ENCODE results near the gene F2RL1. TPM values are rescaled to one million over a fixed set of nuclear protein-coding genes. Genes with fewer than 3 reads are reported as not detected.
"Not testable (repeated sequence)": the region's sequence is repeated elsewhere in the genome, so short reads cannot be mapped to it uniquely, and the experiment has no call there.

The F2RL1 gene, protein sequence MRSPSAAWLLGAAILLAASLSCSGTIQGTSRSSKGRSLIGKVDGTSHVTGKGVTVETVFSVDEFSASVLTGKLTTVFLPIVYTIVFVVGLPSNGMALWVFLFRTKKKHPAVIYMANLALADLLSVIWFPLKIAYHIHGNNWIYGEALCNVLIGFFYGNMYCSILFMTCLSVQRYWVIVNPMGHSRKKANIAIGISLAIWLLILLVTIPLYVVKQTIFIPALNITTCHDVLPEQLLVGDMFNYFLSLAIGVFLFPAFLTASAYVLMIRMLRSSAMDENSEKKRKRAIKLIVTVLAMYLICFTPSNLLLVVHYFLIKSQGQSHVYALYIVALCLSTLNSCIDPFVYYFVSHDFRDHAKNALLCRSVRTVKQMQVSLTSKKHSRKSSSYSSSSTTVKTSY
- total RNA-seq = 10 to 100 TPM; 10.2 to 14.9 (median 13.6) TPM

DNA sequence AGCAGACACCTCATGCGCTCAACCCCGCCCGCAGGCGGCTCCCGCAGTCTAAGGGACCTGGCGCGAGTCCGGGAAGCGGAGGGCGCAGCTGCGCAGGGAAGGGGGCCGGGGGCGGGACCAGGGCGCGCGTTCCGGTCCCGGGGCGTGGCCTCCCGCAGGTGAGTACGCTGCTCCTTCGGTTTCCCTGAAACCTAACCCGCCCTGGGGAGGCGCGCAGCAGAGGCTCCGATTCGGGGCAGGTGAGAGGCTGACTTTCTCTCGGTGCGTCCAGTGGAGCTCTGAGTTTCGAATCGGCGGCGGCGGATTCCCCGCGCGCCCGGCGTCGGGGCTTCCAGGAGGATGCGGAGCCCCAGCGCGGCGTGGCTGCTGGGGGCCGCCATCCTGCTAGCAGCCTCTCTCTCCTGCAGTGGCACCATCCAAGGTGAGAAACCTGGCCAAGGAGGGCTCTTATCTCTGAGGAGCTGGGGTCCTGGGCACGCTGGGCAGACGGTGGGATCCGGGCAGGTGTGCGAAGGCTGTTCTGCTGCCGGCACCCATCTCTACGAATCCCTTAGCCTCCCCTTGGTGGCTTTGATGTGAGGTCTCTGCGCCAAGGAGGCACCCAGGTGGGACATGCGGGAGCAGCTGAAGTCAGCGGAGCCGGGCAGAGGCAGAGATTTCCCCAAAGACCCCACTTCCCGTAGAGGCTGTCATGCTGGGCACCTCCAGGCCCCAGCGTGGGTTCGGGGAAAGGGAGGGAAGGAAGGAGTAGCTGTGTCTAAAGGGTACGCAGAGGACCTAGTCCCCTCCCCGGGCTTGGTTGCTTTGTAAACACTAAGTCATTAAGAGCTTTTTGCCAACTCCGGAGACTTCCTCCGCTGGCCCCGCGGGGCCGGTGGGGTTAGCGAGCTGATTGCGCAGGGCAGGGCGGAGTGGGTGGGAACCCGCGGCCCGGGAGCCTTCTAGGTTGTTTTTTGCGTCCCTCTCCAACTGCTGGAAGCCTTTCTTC, at the start of gene F2RL1:
F2RL1 (plus strand) TSS at position 187 of the 988 bp plus-strand sequence; CDS start at position 340, 153 bp downstream.
- TF ChIP-seq, protein P1, sequence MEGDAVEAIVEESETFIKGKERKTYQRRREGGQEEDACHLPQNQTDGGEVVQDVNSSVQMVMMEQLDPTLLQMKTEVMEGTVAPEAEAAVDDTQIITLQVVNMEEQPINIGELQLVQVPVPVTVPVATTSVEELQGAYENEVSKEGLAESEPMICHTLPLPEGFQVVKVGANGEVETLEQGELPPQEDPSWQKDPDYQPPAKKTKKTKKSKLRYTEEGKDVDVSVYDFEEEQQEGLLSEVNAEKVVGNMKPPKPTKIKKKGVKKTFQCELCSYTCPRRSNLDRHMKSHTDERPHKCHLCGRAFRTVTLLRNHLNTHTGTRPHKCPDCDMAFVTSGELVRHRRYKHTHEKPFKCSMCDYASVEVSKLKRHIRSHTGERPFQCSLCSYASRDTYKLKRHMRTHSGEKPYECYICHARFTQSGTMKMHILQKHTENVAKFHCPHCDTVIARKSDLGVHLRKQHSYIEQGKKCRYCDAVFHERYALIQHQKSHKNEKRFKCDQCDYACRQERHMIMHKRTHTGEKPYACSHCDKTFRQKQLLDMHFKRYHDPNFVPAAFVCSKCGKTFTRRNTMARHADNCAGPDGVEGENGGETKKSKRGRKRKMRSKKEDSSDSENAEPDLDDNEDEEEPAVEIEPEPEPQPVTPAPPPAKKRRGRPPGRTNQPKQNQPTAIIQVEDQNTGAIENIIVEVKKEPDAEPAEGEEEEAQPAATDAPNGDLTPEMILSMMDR (IDR thresholded peaks at IDR 0.05) = peak in 1 of 6 experiments; percentile 1
- peak in 1 of 2 donors; percentile 85 for TF ChIP-seq POLR2A (IDR thresholded peaks at IDR 0.05)
- peak within 1 kb of the TSS; percentile 58 to 84 (median 81) for H3K4me3 ChIP-seq (replicated peaks in 1 of 3)
- 2 to 3% methylated on average over 11 to 28 of the region's 72 CpGs for WGBS, 2 donors
- intact Hi-C loops (cut with DNase I) = no loop called here
- no peaks in the 10 kb centered on the region for H3K27me3 ChIP-seq
- H3K27ac ChIP-seq = peak within 1 kb of the TSS in 2 of 3 donors; percentile 54
- peak; percentile 92 to 93 for DNase-seq
- H3K9me3 ChIP-seq = no peaks in the 10 kb centered on the region
- H3K4me1 ChIP-seq = peaks cover 6 to 13% of the 10 kb centered on the region in 2 donors
- no peaks in the 10 kb centered on the region for H3K36me3 ChIP-seq

DNA sequence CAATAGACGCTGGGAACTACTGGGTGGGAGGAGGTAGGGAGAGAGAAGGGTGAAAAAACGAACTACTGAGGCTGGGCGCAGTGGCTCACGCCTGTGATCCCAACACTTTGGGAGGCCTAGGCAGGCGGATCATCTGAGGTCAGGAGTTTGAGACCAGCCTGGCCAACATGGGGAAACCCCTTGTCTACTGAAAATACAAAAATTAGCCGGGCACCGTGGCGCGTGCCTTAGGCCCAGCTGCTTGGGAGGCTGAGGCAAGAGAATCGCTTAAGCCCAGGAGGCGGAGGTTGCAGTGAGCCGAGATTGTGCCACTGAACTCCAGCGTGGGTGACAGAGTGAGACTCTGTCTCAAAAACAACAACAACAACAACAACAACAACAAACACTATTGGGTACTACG, 47.8 kb upstream of the F2RL1 start:
- H3K27me3 ChIP-seq; H3K27ac ChIP-seq; H3K4me3 ChIP-seq (replicated peaks in 1 of 3); DNase-seq; H3K36me3 ChIP-seq; H3K4me1 ChIP-seq; H3K9me3 ChIP-seq: not testable (repeated sequence)
- intact Hi-C loops (cut with DNase I) = loop anchor here (5.0 to 10.0 kb wide), 2 partner anchors 56 to 169 kb away; partner anchors contain the start of gene F2R
- 96 to 98% methylated on average over 14 of the region's 14 CpGs for WGBS, 2 donors

DNA sequence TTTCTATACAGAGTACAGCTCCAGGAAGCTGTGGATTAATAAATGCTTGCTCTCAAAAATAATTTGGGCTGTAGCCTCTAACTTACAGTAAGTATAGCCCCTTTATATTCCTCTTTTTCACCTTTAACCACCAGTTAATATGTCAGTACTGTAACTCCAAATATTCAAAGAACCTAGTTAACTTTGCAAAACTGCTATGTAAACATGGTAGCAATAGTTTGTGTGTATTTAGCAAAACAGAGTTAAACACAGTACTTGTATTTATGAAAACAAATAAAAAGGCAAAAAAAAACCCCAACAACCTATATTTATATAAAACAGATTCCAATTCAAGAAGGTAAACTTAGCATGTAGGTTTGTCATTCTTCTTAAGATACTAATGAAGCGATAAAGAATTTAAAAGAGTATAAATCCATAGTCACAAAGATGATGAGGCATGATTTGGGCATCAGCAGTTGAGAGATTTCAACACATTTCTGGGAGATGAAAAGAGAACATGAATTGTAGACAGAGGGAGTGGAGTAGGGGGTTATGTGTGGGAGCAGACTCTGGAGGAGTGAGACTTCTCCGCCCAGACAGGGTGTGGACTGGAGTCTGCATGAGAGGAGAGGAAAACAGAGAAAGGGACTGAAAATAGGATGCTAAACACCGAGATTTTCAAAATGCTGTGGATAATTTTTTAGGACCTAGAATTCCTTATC, 47.0 kb upstream of the F2RL1 start:
- TF ChIP-seq, protein P1 (IDR thresholded peaks at IDR 0.05) = no peak
- no peak for TF ChIP-seq POLR2A (IDR thresholded peaks at IDR 0.05)
- no peak overlapping the region for H3K4me3 ChIP-seq (replicated peaks in 1 of 3)
- no peaks in the 10 kb centered on the region for H3K36me3 ChIP-seq
- DNase-seq = no peak
- intact Hi-C loops (cut with DNase I) = loop anchor here (5.0 to 10.0 kb wide), 2 partner anchors 57 to 170 kb away; partner anchors contain the start of gene F2R
- H3K27me3 ChIP-seq = no peaks in the 10 kb centered on the region
- no peaks in the 10 kb centered on the region for H3K4me1 ChIP-seq
- 73 to 93% methylated on average over 3 of the region's 3 CpGs for WGBS, 2 donors
- H3K27ac ChIP-seq = no peak overlapping the region
- no peaks in the 10 kb centered on the region for H3K9me3 ChIP-seq

DNA sequence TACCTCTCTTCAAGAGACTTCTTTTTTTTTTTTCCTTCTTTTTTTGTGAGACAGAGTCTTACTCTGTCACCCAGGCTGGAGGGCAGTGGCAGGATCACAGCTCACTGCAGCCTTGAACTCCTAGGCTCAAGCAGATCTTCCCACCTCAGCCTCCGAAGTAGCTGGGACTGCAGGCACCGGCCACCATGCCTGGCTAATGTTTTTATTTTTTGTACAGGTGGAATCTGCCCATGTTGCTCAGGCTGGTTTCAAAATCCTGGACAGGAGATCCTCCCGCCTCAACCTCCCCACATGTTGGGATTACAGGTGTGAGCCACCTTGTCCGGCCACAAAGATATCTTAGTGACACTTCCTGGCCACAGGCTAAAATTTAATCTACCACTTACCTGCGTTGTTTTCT, 42.9 kb upstream of the F2RL1 start:
- intact Hi-C loops (cut with DNase I) = loop anchor here (10.0 kb wide), 1 partner anchor 61 kb away; the partner anchor contains the start of gene F2R
- no peak for TF ChIP-seq POLR2A (IDR thresholded peaks at IDR 0.05)
- TF ChIP-seq, protein P1 (IDR thresholded peaks at IDR 0.05) = no peak
- WGBS, 2 donors = 84 to 92% methylated on average over 5 of the region's 5 CpGs

DNA sequence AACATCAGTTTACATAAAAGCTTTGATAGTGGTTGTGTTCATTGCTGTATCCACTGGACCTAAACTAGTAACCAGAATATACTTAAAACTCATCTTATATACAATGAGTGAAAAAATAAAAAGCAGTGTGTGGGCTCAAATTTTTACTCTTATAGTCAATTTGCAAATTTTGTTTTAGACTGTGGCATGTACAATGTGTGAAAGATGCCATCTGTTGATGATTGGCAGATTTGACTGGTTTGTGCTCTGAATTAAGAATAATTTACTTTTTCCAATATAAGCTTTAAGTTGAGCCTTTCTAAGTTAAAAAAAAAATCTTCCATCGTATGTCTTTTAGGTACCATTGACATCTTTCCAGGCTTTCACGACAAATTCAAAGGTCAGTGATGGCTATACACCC, 42.4 kb upstream of the F2RL1 start:
- Histone ChIP-seq H3K4me3 (replicated peaks in 1 of 3) (no peak overlapping the region), H3K27me3 (no peaks in the 10 kb centered on the region), H3K9me3 (no peaks in the 10 kb centered on the region), H3K4me1 (no peaks in the 10 kb centered on the region), H3K27ac (no peak overlapping the region), H3K36me3 (no peaks in the 10 kb centered on the region)
- WGBS, 2 donors = 88% methylated on average over 2 of the region's 2 CpGs
- intact Hi-C loops (cut with DNase I) = loop anchor here (10.0 kb wide), 1 partner anchor 62 kb away; the partner anchor contains the start of gene F2R
- no peak for DNase-seq
- TF ChIP-seq, protein P1 (IDR thresholded peaks at IDR 0.05) = no peak

More for the DNA sequence above, 42.9 kb upstream of the F2RL1 start:
- Histone ChIP-seq H3K9me3 (no peaks in the 10 kb centered on the region), H3K36me3 (no peaks in the 10 kb centered on the region), H3K27me3 (no peaks in the 10 kb centered on the region), H3K27ac (no peak overlapping the region), H3K4me3 (replicated peaks in 1 of 3) (no peak overlapping the region), H3K4me1 (no peaks in the 10 kb centered on the region)
- DNase-seq = no peak

DNA sequence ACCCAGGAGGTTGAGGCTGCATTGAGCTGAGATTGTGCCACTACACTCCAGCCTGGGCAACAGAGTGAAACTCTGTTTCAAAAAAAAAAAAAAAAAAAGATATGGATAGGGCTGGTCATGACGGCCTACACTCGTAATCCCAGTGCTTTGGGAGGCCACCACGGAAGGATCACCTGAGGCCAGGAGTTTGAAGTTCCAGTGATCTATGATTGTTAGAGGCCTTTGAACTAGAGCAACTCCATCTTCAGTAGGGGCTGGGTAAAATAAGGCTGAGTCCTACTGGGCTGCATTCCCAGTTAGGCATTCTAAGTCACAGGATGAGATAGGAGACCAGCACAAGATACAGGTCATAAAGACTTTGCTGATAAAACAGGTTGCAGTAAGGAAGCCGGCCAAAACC, 38.2 kb upstream of the F2RL1 start:
- WGBS, 2 donors = 96 to 97% methylated on average over 4 of the region's 4 CpGs
- intact Hi-C loops (cut with DNase I); H3K27ac ChIP-seq; H3K36me3 ChIP-seq; DNase-seq; H3K4me3 ChIP-seq (replicated peaks in 1 of 3); H3K27me3 ChIP-seq; H3K4me1 ChIP-seq; H3K9me3 ChIP-seq: not testable (repeated sequence)

Measured in thyroid gland (tissue), 4 donors.